GM18909 (cell line): ENCODE measurements around the gene SIL1.
"Not testable (repeated sequence)": the region's sequence is repeated elsewhere in the genome, so short reads cannot be mapped to it uniquely, and the experiment has no call there.

ENCODE experiments used
- ATAC-seq: cut with Tn5 transposase; IDR thresholded peaks from one replicate; pipeline ENCODE4 v1.9.1; 2021; ENCODE audit warnings: mild to moderate bottlenecking; ENCODE audit not compliant: unreplicated experiment, poor library complexity

Gene SIL1

DNA sequence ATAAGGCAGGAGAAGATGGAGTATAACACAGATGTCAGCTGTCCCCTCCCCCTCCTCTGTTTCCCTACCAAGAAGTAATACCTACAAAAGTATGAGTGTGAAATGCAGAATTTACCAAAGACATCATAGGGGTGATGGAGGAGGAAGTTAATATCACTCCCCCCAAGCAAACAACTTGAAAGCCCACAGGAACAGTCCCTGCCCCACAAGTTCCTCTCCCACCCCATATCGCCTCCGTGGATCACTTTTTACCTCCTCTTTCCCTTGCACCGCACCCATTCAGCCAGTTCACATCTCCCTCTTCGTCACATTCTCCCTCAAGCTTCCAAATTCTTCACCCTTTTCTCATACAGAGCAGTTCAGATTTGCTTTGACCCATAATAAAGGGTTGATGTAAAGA is 7.0 kb upstream of the SIL1 start:
- ATAC-seq, result no peak

DNA sequence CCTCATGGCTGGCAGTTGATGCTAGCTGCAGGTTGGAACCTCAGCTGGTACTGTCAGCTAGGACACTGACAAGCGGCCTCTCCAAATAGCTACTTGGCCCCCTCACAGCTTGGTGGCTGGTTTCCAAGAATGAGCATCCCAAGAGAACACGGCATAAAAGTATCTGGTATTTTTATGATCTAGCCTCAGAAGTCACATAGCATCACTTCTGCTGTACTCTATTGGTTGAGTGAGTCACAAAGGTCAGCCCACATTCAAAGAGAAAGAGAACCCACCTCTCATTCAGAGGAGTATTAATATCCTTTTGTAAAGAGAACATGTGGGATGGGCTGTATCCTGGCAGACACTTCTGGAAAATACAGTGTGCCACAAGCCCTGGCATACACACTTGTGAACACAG is 6.0 kb upstream of the SIL1 start:
- no peak for ATAC-seq

DNA sequence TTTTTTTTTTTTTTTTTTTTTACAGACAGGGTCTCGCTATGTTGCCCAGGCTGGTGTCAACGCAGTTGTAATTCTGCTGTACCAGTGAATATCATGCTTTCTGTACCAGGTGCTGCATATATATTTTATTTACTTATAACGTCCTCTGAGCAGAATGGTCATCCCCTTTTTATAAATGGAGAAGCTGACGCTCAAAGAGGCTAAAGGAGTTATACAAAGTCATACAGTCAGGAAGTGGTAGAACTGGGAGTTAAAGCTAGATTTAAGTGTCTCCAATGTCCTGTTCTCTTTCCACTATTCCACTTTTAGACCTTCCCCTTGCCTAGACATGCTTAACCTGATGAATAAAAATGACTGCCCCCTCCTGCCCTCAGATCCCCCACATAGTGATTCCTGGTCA is 1.2 kb upstream of the SIL1 start:
- ATAC-seq, result no peak

DNA sequence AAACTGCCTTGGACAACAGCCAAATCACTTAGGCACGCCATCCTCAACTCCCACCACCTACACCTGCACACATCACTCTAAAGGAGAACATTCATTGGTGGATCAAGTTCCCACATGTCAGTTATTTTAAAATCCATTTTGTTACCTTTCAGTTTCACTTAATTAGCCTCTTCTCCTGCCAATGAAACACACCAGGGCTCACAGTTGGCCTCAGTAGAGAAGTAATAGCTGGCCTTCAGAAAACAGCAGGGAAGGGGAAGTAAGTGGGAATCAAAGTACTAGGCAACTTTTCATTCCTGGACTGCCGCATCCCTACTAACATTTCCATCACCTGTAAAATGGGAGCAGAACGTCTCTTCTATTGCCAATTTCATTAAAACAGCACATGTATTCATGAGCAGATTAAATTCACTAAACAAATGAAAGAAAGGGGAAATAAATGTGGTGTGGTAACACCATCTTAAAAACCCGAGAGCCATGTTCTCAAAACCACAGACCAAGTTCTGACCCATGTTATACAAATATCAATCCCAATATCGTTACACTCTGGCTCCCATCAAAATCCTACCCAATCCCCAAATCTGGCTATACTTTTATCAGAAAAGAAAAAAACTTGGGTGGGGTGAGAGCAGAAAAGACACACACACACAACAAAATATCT is 1.7 kb downstream of the SIL1 start:
- no peak for ATAC-seq

DNA sequence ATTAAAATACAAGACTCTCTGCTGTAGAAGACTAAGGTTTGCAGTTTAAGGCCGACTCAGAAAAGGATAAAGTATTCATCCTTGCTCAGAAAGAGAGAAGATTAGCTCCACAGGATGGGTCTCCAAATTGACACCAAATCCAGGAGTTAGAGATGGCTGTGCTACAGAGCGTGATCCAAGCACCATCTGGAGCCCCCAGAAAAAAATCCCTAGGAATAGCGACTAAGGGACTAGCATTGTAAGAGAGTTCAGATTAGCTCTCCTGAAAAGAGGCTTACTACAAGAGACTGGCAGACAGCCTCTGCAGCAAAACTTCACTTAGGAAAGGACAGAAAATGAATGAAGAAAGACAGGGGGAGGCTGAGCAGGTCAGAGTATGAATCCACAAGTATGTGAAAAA is 3.7 kb downstream of the SIL1 start:
- no peak for ATAC-seq

DNA sequence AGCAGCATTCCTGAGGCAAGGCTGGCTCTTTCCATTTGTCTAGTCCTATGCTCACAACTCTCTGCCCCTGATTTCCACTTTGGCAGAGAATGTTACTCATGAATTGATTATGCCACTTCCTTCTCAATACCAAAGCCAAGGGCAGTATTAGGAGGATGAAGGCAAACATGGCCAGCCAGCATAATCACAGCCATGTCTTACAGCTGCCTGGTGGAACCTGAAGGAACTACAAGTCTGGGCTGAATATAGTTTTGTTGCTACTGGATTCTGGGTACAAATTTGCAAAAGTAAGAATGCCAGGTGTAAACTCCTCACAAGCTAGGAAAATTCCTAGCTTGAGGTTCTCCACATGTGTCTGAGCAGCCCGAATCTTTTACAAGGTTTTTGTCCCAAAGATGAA is 4.2 kb downstream of the SIL1 start:
- no peak for ATAC-seq

DNA sequence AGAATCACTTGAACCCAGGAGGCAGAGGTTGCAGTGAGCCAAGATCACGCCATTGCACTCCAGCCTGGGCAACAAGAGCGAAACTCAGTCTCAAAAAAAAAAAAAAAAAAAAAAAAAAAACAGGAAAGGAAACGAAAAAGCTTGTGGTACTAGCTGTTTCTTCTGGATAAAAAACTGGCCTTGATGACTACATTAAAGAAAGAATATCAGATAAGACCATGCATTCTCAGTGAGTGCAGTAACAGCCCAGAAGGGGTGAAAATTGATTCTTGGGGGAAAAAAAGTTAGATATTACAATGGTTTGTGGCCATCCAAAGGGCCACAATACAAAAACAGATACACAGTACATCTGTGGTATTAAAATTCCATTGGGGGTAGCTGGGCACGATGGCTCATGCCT is 5.3 kb downstream of the SIL1 start:
- not testable (repeated sequence) for ATAC-seq

DNA sequence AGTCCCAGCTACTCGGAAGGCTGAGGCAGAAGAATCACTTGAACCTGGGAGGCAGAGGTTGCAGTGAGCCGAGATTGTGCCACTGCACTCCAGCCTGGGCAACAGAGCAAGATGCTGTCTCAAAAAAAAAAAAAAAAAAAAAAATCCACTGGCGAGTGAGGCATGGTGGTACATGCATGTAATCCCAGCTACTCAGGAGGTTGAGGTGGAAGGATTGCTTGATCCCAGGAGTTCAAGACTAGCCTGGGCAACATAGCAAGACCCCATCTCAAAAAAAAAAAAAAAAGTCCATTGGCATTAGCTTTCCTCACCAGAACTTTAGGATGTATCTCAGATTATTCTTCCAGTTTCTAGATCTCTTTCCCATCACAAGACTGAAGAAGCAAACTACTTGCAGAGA is 6.2 kb downstream of the SIL1 start:
- ATAC-seq, result not testable (repeated sequence)

DNA sequence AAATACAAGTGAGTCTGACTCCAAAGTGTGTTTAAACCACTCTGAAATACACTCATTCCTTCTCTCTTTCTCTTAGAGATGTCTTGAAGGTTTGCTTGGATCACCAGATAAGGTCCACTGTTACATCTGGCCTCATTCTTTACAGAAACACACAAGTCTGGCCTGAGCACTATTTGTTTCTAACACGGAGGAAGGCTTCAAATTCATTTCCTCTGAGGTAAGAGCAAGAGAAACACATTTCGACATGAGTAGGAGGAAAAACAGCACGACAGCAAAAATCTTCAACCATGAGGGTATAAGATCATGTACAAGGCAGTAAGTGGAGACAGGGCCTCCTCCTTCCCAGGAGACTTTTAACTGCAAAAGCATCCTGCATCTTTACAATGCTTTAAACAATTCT is 8.0 kb downstream of the SIL1 start:
- ATAC-seq, result no peak

DNA sequence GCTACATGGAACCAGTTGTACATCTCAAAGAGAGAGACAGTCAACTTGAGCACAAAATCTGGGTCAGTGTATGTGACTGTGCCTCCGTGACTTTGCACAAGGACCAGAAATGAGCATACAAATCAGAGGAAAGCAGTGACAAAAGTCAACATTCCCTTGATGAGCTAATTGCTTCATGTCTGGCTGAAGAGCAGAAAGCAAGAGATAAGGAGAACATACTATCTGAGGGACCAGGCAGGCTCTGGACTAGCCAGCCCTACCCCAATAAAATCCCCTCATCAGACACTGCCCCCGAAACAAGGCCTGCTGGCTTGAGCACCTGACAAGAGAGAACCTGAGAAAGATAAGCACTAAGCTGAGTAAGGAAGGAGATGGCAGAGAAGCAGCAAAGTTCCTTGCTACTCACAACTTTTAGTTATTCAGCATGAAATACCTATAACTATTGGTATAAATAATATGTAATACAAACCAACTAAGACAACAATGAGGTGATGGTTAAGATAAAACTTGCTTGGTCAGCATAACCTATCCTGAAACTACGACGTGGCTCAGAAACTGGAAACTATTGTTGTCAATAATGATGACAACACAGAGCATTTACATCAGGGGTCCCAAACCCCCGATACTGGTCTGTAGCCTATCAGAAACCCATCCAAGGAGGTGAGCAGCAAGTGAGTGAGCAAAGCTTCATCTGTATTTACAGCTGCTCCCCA is 9.5 kb downstream of the SIL1 start:
- ATAC-seq, result no peak

DNA sequence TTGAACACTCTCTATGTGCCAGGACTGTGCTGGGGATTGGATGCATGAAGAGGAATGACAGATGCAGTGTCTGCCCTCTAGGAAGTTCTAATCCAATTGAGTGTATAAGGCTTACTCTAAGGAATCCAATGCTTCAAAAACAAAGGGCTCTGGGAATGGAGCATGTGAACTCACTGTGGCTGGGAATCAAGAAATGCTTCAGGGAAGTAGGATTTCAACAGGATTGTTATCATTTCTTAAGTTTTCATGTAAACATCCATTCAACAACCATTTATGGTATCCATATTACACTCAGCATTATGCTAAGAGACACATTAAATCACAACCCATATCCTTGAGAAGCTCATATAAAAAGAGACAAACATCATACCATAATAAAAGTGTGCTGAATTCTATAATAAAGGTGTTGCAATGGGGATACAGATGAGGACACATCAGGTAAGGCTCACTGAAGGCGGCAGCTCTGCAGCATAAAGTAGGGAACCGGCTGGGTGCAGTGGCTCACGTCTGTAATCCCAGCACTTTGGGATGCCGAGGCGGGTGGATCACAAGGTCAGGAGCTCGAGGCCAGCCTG is 11.3 kb downstream of the SIL1 start:
- no peak for ATAC-seq

DNA sequence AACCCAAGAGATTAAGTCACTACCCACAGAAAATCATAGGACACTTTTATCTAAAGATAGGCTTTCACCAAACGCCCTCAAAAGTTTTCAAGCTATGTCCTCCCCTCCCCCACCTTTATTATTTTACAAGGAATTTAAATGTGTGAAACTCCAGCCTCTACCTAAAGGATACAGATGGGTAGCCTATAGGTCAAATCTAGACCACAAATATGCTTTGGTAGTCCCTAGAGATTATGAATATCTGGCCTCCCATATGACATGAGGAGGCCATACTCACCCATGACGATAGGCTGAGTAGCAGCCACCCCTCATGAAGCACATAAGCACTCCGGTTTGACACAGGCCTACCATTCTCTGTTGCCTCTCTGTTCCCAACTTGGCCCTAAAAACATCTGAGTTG is 11.9 kb downstream of the SIL1 start:
- ATAC-seq, result no peak

DNA sequence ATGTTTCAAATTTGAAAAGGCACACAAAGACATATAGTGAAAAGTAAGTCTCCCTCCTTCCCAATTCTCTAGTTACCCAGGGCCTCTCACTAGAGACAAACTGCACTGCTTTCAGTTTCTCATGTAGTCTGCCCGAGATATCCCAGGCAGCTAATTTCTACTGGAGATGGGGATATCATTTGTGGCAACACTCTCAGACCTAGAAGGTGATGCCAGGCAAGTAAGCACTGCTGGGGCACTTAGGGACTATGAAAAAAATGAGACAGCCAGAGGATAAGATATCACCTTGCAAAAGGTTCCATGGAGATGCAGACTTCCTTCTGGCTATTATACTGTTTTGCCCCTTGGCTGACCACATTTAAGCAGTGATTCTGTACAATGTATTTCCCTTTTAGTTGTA is 12.6 kb downstream of the SIL1 start:
- ATAC-seq, result no peak

DNA sequence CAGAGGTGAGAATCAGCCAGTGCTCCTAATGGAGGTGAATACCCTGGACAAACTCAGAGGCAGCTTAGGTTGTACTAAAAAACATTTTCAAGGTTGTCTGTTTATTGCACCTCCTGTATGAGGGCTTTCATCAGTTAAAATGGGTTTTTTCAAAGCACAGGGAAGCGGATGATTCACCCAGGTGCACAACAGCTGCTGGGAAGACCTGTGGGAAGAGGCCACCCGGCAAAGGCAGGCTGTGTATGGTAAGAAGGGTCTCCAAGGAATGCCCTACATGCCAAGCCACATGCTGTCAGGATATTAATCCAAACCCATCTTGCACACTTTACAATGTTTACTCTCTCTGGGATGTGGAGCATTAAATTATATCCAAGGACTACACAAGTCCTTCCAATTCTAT is 14.7 kb downstream of the SIL1 start:
- ATAC-seq, result no peak

DNA sequence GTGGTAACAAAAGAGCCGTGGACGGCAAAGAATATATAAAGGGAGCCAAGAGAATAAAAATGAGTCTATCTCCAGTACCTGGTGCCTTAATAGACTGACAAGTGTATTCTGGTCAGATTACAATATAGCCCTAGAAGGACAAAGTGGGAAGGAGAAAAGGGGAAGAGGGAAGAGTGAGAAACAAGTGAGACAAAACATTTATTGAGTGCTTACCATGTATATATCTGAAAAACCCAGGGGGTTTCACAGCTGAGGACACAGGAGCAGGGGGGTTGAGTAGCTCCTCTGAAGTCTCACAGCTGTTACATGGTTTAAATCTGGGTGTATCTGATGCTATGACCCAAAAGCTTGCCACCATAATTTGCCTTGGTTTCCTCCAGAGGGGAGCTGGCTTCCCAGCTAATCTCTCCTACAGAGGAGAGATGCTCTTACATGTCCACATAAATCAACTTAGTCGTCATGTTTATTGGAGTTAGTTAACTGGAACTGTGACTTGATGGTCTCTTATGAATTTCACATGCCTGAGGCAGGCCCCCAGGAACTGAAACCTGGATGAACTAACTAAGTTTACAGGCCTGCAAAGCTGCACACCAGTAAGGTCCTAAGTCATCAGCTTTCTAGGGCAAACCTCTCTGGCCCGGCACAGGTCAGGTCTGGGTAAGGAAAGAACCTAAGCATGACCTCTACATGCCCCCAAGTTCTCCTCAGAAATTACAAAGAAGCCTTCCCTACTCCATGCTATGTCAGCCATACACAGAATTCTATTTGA is 15.5 kb downstream of the SIL1 start:
- no peak for ATAC-seq

DNA sequence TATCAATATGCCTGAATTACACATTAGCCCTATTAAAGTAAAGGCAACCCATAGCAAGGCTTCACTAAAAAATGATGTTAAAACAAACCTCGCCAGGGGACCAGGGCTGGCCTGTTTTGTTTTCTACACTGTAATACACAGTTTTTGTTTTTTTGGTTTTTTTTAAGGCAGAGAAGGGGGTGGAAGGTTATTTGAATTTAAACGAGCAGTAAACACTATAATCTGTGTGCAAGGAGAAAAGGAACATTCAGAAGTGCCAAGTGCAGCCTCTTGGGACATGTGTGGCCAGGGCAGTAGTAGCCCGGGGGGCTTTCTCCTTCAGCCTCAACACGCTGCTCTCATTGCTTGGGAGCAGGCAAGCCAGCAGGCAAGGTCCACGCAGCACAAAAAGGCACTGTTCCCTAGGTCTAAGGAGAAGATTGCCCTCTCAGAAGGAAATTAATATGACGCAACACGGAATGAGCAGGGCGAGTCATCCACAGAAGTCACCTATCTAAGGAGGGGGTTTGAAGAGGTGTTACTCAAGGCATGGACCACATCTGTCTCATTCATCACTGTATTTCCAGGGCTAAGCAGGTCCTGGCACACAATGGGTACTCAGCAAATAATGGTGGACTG is 16.2 kb downstream of the SIL1 start:
- no peak for ATAC-seq

DNA sequence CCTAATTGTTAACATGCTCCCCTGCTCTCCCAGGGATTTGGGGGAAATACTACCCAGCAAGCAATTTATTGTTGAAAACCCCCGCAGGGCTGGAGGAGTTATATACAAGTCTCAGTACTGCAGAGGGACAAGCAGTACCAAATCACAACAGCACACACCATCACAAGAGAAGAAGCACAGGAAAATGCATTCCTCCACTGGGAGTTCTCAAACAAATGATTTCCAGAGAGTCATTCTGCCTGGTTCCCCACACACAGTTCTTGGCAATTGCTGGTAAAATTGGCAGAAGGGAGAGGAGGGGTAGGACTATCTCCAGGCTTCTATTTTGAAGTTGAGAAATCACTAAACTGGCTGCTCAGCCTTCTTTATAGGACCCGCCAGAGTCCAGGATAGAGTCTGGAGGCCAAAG is 16.8 kb downstream of the SIL1 start:
- ATAC-seq, result no peak

DNA sequence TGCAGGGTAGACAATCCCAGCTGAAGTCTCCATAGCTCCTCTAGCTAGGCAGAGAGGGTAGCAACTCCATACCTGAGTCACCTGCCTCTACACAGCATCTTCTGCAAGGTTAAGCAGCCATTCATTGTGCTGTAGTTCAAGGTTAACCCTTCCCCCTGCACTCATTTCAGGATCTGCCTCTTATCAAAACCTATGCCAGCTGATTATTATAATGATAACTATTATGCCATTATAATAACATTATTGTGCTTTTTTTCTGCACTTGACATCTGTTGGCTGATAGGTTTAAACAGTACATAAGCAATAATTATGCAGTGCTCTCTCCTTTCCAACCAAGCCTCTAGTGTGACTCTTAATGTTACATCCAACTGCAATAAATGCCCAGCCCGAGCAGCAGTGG is 17.3 kb downstream of the SIL1 start:
- ATAC-seq, result no peak

DNA sequence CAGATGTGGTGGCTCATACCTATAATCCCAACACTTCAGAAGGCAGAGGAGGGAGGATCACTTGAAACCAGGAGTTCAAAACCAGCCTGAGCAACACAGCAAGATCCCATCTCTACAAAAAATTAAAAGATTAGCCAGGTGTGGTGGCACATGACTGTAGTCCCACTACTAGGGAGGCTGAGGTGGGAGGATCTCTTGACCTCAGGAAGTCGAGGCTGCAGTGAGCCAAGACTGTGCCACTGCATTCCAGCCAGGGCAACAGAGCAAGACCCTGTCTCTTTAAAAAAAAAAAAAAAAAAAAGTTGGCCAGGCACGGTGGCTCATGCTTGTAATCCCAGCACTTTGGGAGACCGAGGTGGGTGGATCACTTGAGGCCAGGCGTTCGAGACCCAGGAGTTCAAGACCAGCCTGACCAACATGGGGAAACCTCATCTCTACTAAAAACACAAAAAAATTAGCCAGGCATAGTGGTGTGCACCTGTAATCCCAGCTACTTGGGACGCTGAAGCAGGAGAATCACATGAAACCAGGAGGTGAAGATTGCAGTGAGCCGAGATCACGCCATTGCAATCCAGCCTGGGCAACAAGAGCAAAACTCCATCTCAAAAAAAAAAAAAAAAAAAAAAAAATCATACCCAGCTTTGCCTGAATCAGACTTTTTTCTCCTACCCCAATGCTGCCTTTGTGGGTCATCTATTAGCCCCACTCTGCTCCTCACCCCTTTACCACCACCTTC is 18.2 kb downstream of the SIL1 start:
- not testable (repeated sequence) for ATAC-seq

DNA sequence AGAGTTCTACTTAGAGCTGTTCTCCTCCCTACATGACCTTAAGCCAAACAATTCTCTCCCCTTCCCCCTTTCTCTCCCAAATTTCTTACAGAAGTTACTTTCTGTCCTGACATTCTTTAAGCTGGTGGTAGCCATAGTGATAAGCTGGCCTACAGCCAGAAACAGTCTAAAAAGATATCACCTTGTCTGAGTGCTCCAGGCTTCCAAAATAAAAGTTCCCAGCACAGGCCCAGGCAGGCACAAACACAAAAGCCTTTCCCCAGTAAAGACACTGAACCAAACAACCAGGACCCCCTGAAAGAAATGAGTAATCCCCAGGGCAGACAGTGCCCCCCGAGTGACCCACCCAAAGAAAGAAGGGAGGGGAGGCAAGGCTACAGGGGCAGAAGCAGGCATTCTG is 19.2 kb downstream of the SIL1 start:
- ATAC-seq, result no peak
